ENCODE measurements around the gene ZFP57.

- TF ChIP-seq CTCF (IDR thresholded peaks at IDR 0.05) (no peak), POLR2A (IDR thresholded peaks at IDR 0.05) (no peak), POLR2AphosphoS5 (IDR thresholded peaks at IDR 0.05) (no peak)
Observed at GRCh38 chr6:29694637-29695036, 13.7 kb upstream of the ZFP57 start.
